Measurements from ENCODE around the gene RAB7B. TPM values are rescaled to one million over a fixed set of nuclear protein-coding genes. Genes with fewer than 3 reads are reported as not detected.
A peak's percentile ranks its signal among the peaks of the same experiment; 100 is the strongest.

The RAB7B gene
- total RNA-seq, 4 donors from 2014 or later, result 4.8 to 12.6 (median 8.7) TPM

DNA sequence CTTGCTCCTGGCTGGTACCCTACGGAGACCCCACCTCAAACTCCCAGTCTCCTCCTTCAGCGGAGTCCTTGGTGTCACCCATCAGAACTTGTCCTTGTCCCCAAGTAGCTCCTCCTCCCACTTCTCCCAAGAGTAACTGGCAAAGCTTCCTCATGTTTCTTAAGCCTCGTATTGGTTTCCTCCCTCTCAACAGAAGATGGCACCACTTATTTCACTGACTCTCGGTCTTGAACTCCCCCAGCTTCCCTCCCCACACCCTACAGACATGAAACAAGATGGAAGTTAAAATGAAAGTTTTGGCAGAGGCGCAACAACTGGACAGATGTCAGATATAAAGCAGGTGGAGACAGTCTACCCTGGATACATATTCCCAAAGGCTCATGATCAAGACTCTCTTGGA is 13.4 kb downstream of the RAB7B start:
- intact Hi-C loops (cut with DNase I), result no loop called here
- Histone ChIP-seq H3K27ac (no peak overlapping the region), H3K4me3 (replicated peaks in 1 of 3) (no peak overlapping the region), H3K9me3 (no peaks in the 10 kb centered on the region), H3K4me1 (peaks cover 17 to 19% of the 10 kb centered on the region in 2 donors), H3K27me3 (no peaks in the 10 kb centered on the region), H3K36me3 (no peaks in the 10 kb centered on the region)
- DNase-seq, result no peak
- WGBS, 2 donors, result 81 to 87% methylated on average over 5 of the region's 5 CpGs
- no peak for TF ChIP-seq POLR2A (IDR thresholded peaks at IDR 0.05)
- TF ChIP-seq, protein P1, sequence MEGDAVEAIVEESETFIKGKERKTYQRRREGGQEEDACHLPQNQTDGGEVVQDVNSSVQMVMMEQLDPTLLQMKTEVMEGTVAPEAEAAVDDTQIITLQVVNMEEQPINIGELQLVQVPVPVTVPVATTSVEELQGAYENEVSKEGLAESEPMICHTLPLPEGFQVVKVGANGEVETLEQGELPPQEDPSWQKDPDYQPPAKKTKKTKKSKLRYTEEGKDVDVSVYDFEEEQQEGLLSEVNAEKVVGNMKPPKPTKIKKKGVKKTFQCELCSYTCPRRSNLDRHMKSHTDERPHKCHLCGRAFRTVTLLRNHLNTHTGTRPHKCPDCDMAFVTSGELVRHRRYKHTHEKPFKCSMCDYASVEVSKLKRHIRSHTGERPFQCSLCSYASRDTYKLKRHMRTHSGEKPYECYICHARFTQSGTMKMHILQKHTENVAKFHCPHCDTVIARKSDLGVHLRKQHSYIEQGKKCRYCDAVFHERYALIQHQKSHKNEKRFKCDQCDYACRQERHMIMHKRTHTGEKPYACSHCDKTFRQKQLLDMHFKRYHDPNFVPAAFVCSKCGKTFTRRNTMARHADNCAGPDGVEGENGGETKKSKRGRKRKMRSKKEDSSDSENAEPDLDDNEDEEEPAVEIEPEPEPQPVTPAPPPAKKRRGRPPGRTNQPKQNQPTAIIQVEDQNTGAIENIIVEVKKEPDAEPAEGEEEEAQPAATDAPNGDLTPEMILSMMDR (IDR thresholded peaks at IDR 0.05), result no peak

DNA sequence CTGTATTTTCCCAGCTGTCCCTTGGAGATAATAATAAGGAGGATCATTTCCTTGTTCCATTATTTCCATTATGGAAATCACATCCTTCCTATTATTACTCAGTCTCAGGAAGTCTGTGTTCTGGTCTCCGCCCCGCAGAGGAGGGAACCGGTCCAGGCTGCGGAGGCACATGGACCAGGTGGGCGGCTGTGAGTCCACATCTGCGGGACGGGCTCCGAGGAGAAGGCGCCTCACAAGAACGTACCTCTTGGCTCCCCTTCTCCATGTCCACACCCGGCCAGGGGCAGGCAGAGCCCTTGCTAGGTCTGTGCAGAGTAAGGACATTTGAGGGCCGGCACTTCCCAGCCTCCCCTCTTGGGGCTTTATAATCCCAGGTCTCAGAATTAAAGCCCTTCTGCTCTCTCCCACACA is 14.6 kb downstream of the RAB7B start:
- WGBS, 2 donors, result 82 to 90% methylated on average over 11 to 12 of the region's 12 CpGs
- no peaks in the 10 kb centered on the region for H3K27me3 ChIP-seq
- no peak overlapping the region for H3K4me3 ChIP-seq (replicated peaks in 1 of 3)
- intact Hi-C loops (cut with DNase I), result no loop called here
- no peaks in the 10 kb centered on the region for H3K9me3 ChIP-seq
- peaks cover 24 to 29% of the 10 kb centered on the region in 2 donors for H3K4me1 ChIP-seq
- DNase-seq, result no peak
- TF ChIP-seq, protein P1 (IDR thresholded peaks at IDR 0.05), result no peak
- no peak for TF ChIP-seq POLR2A (IDR thresholded peaks at IDR 0.05)
- no peaks in the 10 kb centered on the region for H3K36me3 ChIP-seq
- peak overlapping the region in 1 of 3 donors; percentile 23 for H3K27ac ChIP-seq

DNA sequence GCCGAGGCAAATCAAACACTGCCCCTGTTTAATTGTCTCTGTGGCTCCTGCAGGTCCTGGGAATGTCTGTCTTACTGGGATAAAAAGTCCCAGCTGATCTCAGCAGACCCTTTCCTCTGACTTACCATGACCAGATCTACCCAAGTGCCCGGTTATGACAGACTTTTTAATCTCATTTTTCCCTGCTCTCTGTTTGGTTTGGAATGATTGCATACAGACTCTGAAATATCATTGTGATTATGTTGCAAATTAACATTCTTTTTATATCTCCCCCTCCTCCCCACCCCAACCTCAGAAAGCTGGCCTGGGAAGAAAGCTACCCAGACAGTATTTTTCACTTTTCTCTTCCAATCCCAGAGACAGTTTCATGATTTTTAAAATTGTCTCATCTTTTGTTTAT is 16.3 kb downstream of the RAB7B start:
- no peak for TF ChIP-seq POLR2A (IDR thresholded peaks at IDR 0.05)
- TF ChIP-seq, protein P1 (IDR thresholded peaks at IDR 0.05), result no peak
- Histone ChIP-seq H3K9me3 (no peaks in the 10 kb centered on the region), H3K4me3 (replicated peaks in 1 of 3) (no peak overlapping the region), H3K27ac (peak overlapping the region in 2 of 3 donors; percentile 28 to 29), H3K36me3 (no peaks in the 10 kb centered on the region), H3K27me3 (no peaks in the 10 kb centered on the region), H3K4me1 (peaks cover 24 to 30% of the 10 kb centered on the region in 2 donors)
- WGBS, 2 donors, result 58 to 83% methylated on average over 2 of the region's 2 CpGs
- DNase-seq, result no peak
- intact Hi-C loops (cut with DNase I), result no loop called here

DNA sequence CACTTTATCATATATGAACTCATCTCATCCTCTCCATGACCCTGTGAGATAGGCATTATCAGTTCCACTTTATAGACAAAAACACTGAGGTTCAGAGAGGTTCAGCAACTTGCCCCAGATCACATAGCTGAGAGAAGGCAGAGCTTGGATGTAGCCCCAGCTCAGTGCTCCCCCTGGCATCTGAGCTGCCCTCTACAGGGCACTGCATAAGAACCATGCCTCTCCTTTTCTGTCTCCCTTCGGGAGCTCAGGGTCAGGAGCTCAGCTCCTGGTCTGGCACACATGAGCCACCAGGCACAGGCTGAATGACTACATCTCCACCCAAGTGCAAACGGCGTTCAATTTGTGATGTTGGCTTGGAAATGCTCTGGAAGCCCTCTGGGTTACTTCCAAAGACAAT is 16.9 kb downstream of the RAB7B start:
- Histone ChIP-seq H3K9me3 (no peaks in the 10 kb centered on the region), H3K27ac (peak overlapping the region in 2 of 3 donors; percentile 28 to 29), H3K4me3 (replicated peaks in 1 of 3) (no peak overlapping the region), H3K4me1 (peaks cover 24 to 30% of the 10 kb centered on the region in 2 donors), H3K27me3 (no peaks in the 10 kb centered on the region), H3K36me3 (no peaks in the 10 kb centered on the region)
- WGBS, 2 donors, result 20 to 83% methylated on average over 1 to 3 of the region's 3 CpGs
- intact Hi-C loops (cut with DNase I), result no loop called here
- TF ChIP-seq POLR2A (IDR thresholded peaks at IDR 0.05), result no peak
- TF ChIP-seq, protein P1 (IDR thresholded peaks at IDR 0.05), result no peak
- peak in 1 of 2 donors; percentile 20 for DNase-seq

DNA sequence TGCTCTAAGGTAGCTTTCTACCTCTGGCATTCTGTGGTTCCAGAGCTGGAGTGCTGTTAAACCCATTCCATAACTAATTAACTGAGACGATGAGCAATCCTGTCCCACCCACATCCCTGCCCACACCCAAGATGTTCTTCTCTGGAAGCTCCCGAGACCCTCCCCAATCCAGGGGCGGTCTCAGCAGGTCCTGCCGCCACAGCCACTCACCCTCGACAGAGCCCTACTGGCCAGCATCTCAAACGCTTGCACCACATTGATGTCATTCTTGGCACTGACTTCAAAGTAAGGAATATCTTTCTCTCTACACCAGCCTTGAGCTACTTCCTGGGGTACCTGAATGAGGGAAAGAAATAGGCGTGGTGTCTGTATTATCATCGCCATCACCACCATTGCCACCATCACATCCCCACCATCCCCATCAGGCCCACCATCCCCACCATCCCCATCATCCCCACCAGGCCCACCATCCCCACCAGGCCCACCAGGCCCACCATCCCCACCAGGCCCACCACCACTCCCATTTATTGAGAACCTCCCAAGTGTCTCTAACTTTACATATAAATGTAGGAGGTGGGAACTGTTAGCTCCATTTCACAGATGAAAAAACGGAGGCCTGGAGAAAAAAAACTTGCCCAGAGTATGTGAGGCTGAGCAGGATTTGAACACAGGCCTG is 17.7 kb downstream of the RAB7B start:
- peak overlapping the region in 2 of 3 donors; percentile 16 to 63 for H3K27ac ChIP-seq
- no peaks in the 10 kb centered on the region for H3K9me3 ChIP-seq
- H3K36me3 ChIP-seq, result no peaks in the 10 kb centered on the region
- no peak overlapping the region for H3K4me3 ChIP-seq (replicated peaks in 1 of 3)
- peaks cover 24 to 30% of the 10 kb centered on the region in 2 donors for H3K4me1 ChIP-seq
- TF ChIP-seq, protein P1 (IDR thresholded peaks at IDR 0.05), result no peak
- no peak for TF ChIP-seq POLR2A (IDR thresholded peaks at IDR 0.05)
- DNase-seq, result no peak
- H3K27me3 ChIP-seq, result no peaks in the 10 kb centered on the region
- 90 to 94% methylated on average over 9 of the region's 9 CpGs for WGBS, 2 donors
- intact Hi-C loops (cut with DNase I), result no loop called here
